Activated gamma-delta T cell treated with anti-CD3 and anti-CD28 coated beads, Interleukin-2, amount 50 U/mL, for 16 hours (primary cell): Measurements from ENCODE around the gene NAT9.

Source experiments
- DNase-seq: peaks from one replicate; pipeline ENCODE4 v3.0.0-alpha.2; 2020; ENCODE audit warnings: low read depth

NAT9 gene

GRCh38 chr17:74744714-74745547, 31.2 kb downstream of the NAT9 start:
- peak; percentile 80 for DNase-seq

DNA sequence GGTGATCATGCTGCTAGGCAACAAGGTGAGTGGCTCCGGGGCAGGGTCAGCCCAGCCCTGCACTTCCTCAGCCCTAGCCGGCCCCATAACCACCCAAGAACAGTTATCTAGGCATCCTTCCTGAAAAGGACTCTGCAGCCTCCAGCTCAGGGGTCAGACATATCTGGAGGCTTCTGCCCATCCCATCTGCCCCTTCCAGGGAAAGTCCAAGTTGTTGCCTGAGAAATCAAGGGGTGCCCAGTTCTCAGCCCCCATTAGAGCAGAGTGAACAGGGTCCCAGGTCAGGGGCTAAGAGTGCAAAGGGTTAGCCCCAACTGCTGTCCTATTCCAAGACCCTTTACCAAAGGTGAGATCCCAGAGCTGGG, 31.8 kb downstream of the NAT9 start:
- DNase-seq = no peak

GRCh38 chr17:74743755-74744154, 32.4 kb downstream of the NAT9 start:
- no peak for DNase-seq

- DNase-seq = no peak
Observed at GRCh38 chr17:74742978-74743545, 33.1 kb downstream of the NAT9 start.

- peak; percentile 58 for DNase-seq
Observed at GRCh38 chr17:74742153-74742515, 34.0 kb downstream of the NAT9 start.

DNA sequence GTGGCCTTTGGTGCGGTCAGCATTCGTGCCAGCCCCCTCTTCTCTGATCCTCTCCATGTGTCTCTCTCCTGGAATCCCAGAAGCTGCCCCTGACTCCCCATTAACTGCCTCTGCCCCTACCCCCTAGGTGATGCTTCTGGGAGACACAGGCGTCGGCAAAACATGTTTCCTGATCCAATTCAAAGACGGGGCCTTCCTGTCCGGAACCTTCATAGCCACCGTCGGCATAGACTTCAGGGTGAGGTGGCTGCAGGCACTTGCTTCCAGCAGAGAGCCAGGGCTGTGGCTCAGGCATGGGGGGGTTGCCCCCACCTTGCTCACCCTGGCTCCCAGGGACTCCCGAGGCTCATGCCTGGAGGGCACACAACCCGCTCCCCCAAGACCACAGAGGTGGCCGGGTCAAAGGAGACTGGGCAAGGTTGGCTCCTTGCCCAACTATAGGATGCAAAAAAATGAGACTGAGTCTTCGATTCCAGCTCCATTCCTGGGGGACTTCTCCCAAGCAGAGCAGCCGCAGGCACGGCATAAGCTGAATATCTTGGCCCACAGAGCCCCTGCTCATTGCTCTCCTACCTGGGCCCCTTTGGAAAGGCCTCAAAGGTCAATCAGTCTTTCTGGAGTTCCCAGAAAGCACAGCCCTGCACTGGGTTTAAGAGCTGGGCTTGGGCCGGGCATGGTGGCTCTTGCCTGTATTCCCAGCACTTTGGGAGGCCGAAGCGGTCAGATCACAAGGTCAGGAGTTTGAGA, 35.3 kb downstream of the NAT9 start:
- DNase-seq = no peak

DNA sequence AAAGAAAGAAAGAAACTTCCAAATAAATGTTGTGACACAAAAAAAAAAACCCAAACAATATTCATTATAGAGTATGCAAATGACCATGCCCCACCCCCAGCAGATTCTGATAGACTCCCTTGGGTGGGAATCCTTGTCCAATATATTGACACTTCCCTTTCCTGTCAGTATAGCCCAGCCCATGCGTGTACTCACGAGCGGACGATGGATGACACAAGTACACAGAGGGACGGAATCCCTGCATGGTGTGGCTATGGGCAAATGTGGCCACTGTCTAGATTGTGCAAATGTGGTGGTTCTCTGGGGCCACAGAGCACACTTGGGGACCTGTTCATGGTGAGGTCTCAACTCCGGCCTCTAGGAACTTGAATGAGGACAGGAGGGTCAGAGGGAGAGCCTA, 36.0 kb downstream of the NAT9 start:
- DNase-seq = no peak

DNA sequence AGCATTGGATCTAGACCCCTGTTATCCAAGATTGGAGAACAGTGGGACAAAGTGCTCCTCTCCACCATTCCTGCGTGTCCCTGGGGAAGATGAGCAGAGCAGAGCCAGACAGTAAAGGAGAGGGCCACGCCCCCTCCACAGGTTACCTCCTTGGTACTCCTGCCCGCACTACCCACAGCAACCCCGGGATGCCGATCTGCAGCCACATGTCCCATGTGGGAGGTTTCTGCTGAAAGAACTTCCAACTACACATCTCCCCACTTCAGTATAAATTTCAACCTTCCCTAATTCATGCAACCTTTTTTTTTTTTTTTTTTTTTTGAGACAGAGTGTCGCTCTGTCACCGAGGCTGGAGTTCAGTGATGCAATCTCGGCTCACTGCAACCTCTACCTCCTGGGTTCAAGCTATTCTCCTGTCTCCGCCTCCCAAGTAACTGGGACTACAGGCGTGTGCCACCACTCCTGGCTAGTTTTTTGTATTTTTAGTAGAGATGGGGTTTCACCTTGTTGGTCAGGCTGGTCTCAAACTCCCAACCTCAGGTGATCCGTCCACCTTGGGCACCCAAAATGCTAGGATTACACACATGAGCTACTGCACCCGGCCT, 36.8 kb downstream of the NAT9 start:
- no peak for DNase-seq

GRCh38 chr17:74738051-74738996, 37.8 kb downstream of the NAT9 start:
- DNase-seq = peak; percentile 75

GRCh38 chr17:74737299-74738050, 38.7 kb downstream of the NAT9 start:
- no peak for DNase-seq

- DNase-seq = no peak
Observed at GRCh38 chr17:74736513-74737298, 39.4 kb downstream of the NAT9 start, which contains the start of gene RAB37. RAB37 (plus strand) TSS chr17:74737256; CDS start chr17:74737273, 17 bp downstream.

DNA sequence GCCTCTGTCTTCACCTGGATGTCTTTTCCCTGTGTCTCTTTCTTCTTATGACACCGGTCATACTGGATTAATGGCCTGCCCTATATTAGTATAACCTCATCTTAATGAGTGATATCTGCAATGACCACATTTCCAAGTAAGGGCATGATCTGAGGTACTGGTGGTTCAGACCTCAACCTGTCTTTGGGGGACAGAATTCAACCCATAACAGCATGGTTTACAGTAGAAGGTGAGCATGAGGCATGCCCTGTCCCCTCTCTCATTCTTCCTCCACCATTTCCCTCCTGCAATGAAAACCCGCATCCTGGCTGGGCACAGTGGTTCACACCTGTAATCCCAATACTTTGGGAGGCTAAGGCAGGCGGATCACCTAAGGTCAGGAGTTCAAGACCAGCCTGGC, 41.9 kb downstream of the NAT9 start:
- DNase-seq = no peak

DNA sequence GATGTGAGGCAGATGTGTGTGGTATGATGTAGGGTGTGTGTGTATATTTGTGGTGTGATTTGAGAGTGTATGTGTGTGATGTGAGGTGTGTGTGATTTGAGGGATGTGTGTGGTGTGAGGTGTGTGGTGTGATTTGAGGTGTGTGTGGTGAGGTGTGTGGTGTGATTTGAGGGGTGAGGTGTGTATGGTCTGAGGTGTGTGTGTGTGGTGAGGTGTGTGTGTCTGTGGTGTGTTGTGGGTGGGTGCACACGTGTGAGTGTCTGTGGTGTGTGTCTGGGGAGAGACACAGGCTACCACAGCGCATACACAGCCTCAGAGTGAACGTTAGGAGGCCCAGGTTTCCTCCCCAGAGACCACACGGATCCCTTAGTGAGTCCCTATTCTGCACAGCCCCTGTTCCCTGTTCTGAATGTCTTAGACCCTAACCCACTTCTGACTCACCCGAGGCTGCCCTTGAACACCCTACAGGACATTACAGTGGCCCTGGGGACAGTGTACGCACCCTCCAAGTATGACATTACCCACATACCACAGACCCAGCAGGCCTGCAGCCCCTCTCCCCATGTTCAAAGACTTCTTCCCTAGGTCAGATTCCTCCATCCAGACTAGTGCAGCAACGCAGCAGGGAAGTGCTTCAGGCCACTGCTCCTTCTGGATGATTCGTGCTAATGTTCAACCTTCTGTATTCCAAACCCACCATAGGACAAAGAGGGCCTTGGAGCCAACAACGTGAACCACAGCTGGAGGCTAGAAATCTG, 42.6 kb downstream of the NAT9 start:
- DNase-seq = no peak

DNA sequence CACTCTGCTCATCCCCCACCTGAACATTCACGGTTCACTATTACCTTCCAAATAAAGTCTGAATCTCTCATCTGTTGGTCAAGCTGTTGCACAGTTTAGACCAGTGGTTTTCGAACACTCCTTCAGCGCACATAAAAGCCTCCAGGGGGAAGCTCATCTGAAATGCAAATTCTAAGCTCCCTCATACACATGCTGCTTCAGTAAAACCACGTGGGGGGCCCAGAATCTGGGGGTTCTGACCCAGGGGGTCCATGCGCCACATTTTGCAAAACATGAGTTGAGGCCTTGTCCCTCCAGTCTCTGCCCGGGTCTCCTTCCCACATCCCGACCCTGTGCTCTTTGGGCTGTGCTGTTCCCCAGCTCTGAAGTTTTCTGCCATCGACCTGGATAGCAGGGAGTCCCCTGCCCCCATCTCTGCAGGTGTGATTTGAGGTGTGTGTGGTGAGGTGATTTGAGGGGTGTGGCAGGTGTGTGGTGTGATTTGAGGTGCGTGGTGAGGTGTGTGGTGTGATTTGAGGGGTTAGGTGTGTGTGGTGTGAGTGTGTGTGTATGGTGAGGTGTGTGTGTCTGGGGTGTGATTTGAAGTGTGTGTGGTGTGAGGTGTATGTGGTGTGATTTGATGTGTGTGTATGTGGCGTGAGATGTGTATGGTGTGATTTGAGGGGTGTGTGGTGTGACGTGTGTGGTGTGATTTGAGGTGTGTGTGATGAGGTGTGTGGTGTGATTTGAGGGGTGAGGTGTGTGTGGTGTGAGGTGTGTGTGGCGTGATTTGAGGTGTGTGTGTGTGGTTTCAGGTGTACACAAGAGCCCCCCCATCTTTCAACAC, 43.9 kb downstream of the NAT9 start:
- no peak for DNase-seq

- DNase-seq = no peak
Observed at GRCh38 chr17:74731347-74731605, 44.9 kb downstream of the NAT9 start.

DNA sequence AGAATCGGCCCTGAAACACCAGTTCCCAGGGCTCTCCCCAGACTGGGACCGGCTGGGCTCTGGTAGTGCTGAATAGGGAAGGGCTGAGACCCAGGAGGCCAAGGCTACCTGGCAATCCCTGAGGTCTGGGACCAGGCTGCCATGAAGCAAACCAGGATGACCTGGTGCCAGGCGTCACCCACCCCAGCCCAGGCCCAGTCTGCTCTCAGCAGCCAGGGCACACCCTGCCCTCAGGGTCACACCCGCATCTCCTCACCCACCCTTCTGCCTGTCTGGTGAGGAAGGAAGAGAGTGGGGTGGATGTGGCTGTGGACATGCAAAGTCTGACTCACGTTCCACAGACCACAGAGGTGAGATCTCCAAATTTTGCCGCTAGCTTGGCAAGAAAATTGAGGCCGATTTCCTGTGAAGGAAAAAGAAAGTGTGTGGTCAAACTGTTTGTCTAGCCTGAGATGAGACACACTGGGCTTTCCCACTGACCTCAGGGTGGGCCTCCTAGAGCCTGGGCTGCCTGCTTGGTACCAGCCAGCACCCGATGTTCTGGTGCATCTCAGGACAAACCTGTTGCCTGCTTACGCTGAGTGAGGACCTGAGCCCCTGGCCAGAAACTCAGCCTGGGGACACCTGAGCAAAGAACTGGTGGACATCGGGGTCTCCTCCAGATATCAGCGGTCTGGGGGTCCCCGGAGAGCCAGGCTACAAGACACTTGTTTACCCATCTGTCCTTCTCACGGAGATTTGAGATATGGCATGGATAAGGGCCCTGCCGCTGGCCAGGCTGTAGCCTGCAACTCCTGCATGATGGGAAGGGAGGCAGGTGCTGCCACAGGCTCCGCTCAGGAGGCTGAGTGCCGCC, 45.4 kb downstream of the NAT9 start:
- DNase-seq = peak; percentile 66

- no peak for DNase-seq
Observed at GRCh38 chr17:74729866-74730265, 46.3 kb downstream of the NAT9 start.

- no peak for DNase-seq
Observed at GRCh38 chr17:74729368-74729767, 46.8 kb downstream of the NAT9 start.
